HEK293 (cell line): ENCODE data around the gene PHF19.

Experiments used
- WT1 ChIP-seq: fragments of 450-650 bp; formaldehyde crosslinking; IDR thresholded peaks from 2 replicates; pipeline ENCODE4 v1.5.1; 2016; ENCODE audit warnings: missing biosample characterization, missing genetic modification characterization
- ZNF311 ChIP-seq: fragments of 450-650 bp; formaldehyde crosslinking; IDR thresholded peaks from 2 replicates; pipeline ENCODE4 v1.5.1; 2017; ENCODE audit warnings: missing biosample characterization, missing genetic modification characterization, borderline replicate concordance
- TF ChIP-seq, protein P1 (sequence below): fragments of 450-650 bp; formaldehyde crosslinking; IDR thresholded peaks from 2 replicates; pipeline ENCODE4 v1.5.1; 2016; ENCODE audit warnings: missing biosample characterization, missing genetic modification characterization

GRCh38 chr9:120870206-120870605, 6.8 kb downstream of the PHF19 start:
- TF ChIP-seq, protein P1, sequence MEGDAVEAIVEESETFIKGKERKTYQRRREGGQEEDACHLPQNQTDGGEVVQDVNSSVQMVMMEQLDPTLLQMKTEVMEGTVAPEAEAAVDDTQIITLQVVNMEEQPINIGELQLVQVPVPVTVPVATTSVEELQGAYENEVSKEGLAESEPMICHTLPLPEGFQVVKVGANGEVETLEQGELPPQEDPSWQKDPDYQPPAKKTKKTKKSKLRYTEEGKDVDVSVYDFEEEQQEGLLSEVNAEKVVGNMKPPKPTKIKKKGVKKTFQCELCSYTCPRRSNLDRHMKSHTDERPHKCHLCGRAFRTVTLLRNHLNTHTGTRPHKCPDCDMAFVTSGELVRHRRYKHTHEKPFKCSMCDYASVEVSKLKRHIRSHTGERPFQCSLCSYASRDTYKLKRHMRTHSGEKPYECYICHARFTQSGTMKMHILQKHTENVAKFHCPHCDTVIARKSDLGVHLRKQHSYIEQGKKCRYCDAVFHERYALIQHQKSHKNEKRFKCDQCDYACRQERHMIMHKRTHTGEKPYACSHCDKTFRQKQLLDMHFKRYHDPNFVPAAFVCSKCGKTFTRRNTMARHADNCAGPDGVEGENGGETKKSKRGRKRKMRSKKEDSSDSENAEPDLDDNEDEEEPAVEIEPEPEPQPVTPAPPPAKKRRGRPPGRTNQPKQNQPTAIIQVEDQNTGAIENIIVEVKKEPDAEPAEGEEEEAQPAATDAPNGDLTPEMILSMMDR (tag by site-specific recombination) = no peak
- no peak for TF ChIP-seq ZNF311 (tag by site-specific recombination)
- TF ChIP-seq WT1 = no peak
